ENCODE results near the gene NFIL3.

DNA sequence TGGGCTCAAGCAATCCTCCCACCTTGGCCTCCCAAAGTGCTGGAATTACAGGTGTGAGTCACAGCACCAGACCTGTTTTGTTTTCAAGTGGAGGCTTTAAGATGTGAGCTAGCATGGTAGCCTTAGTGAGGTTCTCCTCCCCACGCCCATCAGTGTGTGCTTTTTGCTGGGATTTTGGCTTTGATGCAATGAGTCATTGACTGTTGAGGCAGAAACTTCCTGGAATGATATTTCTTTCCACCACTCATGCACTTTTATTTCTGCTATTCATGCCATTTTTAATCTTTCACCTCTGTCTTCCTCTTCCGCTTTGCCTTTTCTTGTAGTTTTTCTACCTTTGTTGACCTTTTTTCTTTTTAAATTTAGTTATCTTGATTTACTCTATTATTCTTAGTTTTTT, 4.2 kb upstream of the NFIL3 start:
- TF ChIP-seq CTCF (IDR thresholded peaks at IDR 0.05; ENCODE audit: low read length): no peak
- no peak for TF ChIP-seq EZH2 (optimal IDR thresholded peaks at IDR 0.05; ENCODE audit: low read depth, low read length)

Measured in MM.1S (cell line).